K562 (cell line): ENCODE results near the gene PILRA. TPM values are rescaled to one million over a fixed set of nuclear protein-coding genes. Genes with fewer than 3 reads are reported as not detected.

ENCODE experiments used
- CBX8 ChIP-seq: fragments of 200-600 bp; sonication (generic); IDR thresholded peaks from 2 replicates; pipeline ENCODE4 v1.6.1; 2012; ENCODE audit warnings: borderline replicate concordance, mixed run types, low read depth, mild to moderate bottlenecking, moderate library complexity, mixed read lengths, low read length, control low read depth, inconsistent platforms; ENCODE audit not compliant: poor library complexity, severe bottlenecking; ENCODE audit errors: extremely low read depth
- FOXK2 ChIP-seq, 2 experiments: fragments of 450-650 bp; IDR thresholded peaks in 1 of 2; conservative IDR thresholded peaks in 1 of 2; 2 replicates each; pipeline ENCODE4 v1.6.1; 2016; ENCODE audit warnings: low read depth in 2 of 2, mild to moderate bottlenecking in 1 of 2
- GMEB1 ChIP-seq: fragments of 250-450 bp; sonication (Bioruptor Pico); IDR thresholded peaks from 2 replicates; pipeline ENCODE4 v1.4.0; 2020; ENCODE audit warnings: mild to moderate bottlenecking
- PCBP1 ChIP-seq: fragments of 200-400 bp; formaldehyde crosslinking; IDR thresholded peaks from 2 replicates; pipeline ENCODE4 v1.6.1; 2018; ENCODE audit warnings: mild to moderate bottlenecking, low read depth, low read length; ENCODE audit not compliant: poor library complexity, severe bottlenecking
- PCBP2 ChIP-seq: fragments of 200-400 bp; formaldehyde crosslinking; IDR thresholded peaks from 2 replicates; pipeline ENCODE4 v1.6.1; 2018; ENCODE audit warnings: low read length, low read depth, mild to moderate bottlenecking, moderate library complexity; ENCODE audit not compliant: poor library complexity, severe bottlenecking
- SIN3A ChIP-seq, 2 experiments: fragments of 150-350 bp in 1 of 2; IDR thresholded peaks; 2 replicates each; pipeline ENCODE4 v1.6.1; 2011 to 2016; ENCODE audit warnings: borderline replicate concordance in 2 of 2, low read depth in 2 of 2, low read length in 2 of 2, mild to moderate bottlenecking in 2 of 2, moderate library complexity in 2 of 2; ENCODE audit not compliant: control insufficient read depth in 1 of 2
- ZNF224 ChIP-seq: sonication (generic); formaldehyde crosslinking; IDR thresholded peaks from 2 replicates; pipeline ENCODE4 v1.8.0; 2022; ENCODE audit warnings: mild to moderate bottlenecking, missing genetic modification reagents
- ZNF507 ChIP-seq: conservative IDR thresholded peaks from 2 replicates; pipeline ENCODE4 v1.6.1; 2017; ENCODE audit warnings: missing genetic modification characterization, missing compliant biosample characterization
- ZNF644 ChIP-seq: fragments of 200-800 bp; sonication (Bioruptor generic); IDR thresholded peaks from 2 replicates; pipeline ENCODE4 v1.6.1; 2016; ENCODE audit warnings: low read depth, missing genetic modification characterization, missing compliant biosample characterization
- polyA plus RNA-seq, 8 experiments: library from polyadenylated mRNA; depleted of rRNA in 4 of 8; stranded (reverse) in 5 of 8; unstranded in 3 of 8; fragments of >200 nt; fragmentation: Nextera tagmentation in 2 of 8; fragmentation: Illumina TruSeq in 1 of 8; extraction: Ambion mirVana in 2 of 8; extraction: Trizol in 1 of 8; gene quantifications; 2 replicates each; pipeline versions ENCODE4 v1.2.1 to v1.2.3, GENCODE V29; 2011 to 2014; ENCODE audit warnings: inconsistent platforms in 1 of 8, missing spikeins in 1 of 8
- total RNA-seq, 7 experiments: library from RNA; depleted of rRNA in 6 of 7; stranded (reverse); fragments of >200 nt in 6 of 7; fragmentation: Illumina TruSeq in 2 of 7; extraction: Trizol in 2 of 7; gene quantifications; 2 replicates each; pipeline versions ENCODE4 v1.2.1 to v1.2.3, GENCODE V29; 2011 to 2021; ENCODE audit warnings: low replicate concordance in 1 of 7

PILRA gene
- total and polyA plus RNA-seq, 9 of the 15 experiments (the other 6 are each of a cell fraction or from before 2014, with no cell fraction given), result 0.13 to 1.8 (median 0.62) TPM

GRCh38 chr7:100428967-100429636 lies 55.8 kb downstream of the PILRA start (continued):
- peak in 1 of 2 experiments; percentile 35; a peak in 2 of 4 replicates for TF ChIP-seq SIN3A (IDR thresholded peaks at IDR 0.05; ENCODE audit: borderline replicate concordance in 2 of 2, control insufficient read depth in 1 of 2, low read depth in 2 of 2, low read length in 2 of 2)
- peak; percentile 19 to 67; a peak in 3 of 4 replicates for TF ChIP-seq FOXK2 (conservative IDR thresholded peaks at IDR 0.05 in 1 of 2, IDR thresholded peaks at IDR 0.05 in 1 of 2; ENCODE audit: low read depth in 2 of 2)
- TF ChIP-seq GMEB1, result peak; percentile 78
- no peak for TF ChIP-seq ZNF507 (tag)
- TF ChIP-seq ZNF224 (CRISPR knock-in tag), result 0 out of 2 replicates have a peak, but pooled peaks have one; percentile 83
- TF ChIP-seq ZNF644 (tag), result no peak; the same call in 1 of the 2 replicates
- TF ChIP-seq PCBP1, result no peak
- no peak for TF ChIP-seq PCBP2
- TF ChIP-seq CBX8, result no peak
